Retinal pigment epithelial cell (primary cell): ENCODE measurements around the gene GNG8.

Experiments used
- DNase-seq: peaks from one replicate; pipeline ENCODE4 v3.0.0-alpha.2; 2010; ENCODE audit warnings: low read depth
- H3K4me3 ChIP-seq: 2 replicates; pipeline ENCODE4 v1.5.1; 2011; ENCODE audit warnings: mild to moderate bottlenecking, low read length, control low read depth, moderate library complexity
- CTCF ChIP-seq: conservative IDR thresholded peaks from 2 replicates; pipeline ENCODE4 v1.5.1; 2011; ENCODE audit warnings: low read depth, low read length, control low read depth, inconsistent platforms

The GNG8 gene

GRCh38 chr19:46618670-46619231, 17.3 kb downstream of the GNG8 start:
- H3K4me3 ChIP-seq: no peak overlapping the region
- TF ChIP-seq CTCF: no peak
- DNase-seq: no peak

GRCh38 chr19:46617601-46618000, 18.4 kb downstream of the GNG8 start:
- no peak for TF ChIP-seq CTCF
- DNase-seq: no peak
- no peak overlapping the region for H3K4me3 ChIP-seq

GRCh38 chr19:46616631-46617322, 19.2 kb downstream of the GNG8 start:
- no peak overlapping the region for H3K4me3 ChIP-seq
- DNase-seq: no peak
- TF ChIP-seq CTCF: peak; percentile 62

- H3K4me3 ChIP-seq: no peak overlapping the region
- no peak for DNase-seq
- no peak for TF ChIP-seq CTCF
These were observed 20.0 kb downstream of the GNG8 start for GRCh38 chr19:46615966-46616365.

- DNase-seq: no peak
- no peak overlapping the region for H3K4me3 ChIP-seq
- peak; percentile 93 for TF ChIP-seq CTCF
These were observed 21.8 kb downstream of the GNG8 start for GRCh38 chr19:46614114-46614722.

- TF ChIP-seq CTCF: peak; percentile 4
- no peak for DNase-seq
These were observed 22.5 kb downstream of the GNG8 start for GRCh38 chr19:46613525-46613924.

GRCh38 chr19:46611776-46612175, 24.2 kb downstream of the GNG8 start:
- DNase-seq: no peak
- TF ChIP-seq CTCF: no peak
- no peak overlapping the region for H3K4me3 ChIP-seq

More at GRCh38 chr19:46613525-46613924, 22.5 kb downstream of the GNG8 start:
- H3K4me3 ChIP-seq: no peak overlapping the region
